Motor neuron (in vitro differentiated cells): ENCODE measurements around the gene ELP4. TPM values are rescaled to one million over a fixed set of nuclear protein-coding genes. Genes with fewer than 3 reads are reported as not detected.
"Not testable (repeated sequence)": the region's sequence is repeated elsewhere in the genome, so short reads cannot be mapped to it uniquely, and the experiment has no call there.

Experiments
- ATAC-seq, 8 experiments: fragments of 200-7000 bp; cut with Tn5 transposase; replicated peaks in 6 of 8; 2 replicates each; pipeline ENCODE4 v1.8.0; 2021; ENCODE audit warnings: mild to moderate bottlenecking in 8 of 8, moderate library complexity in 8 of 8
- H3K27ac ChIP-seq, 2 donors: fragments of 250-450 bp; sonication (Bioruptor Pico); 2 replicates each; pipeline ENCODE4 v1.9.0; 2021; ENCODE audit warnings: antibody characterized with exemption in 2 of 2, mild to moderate bottlenecking in 2 of 2, moderate library complexity in 1 of 2
- H3K4me1 ChIP-seq, 2 donors: fragments of 250-450 bp; sonication (Bioruptor Pico); replicated peaks in 1 of 2; 2 replicates each; pipeline ENCODE4 v1.6.1; 2021; ENCODE audit warnings: antibody characterized with exemption in 2 of 2, mild to moderate bottlenecking in 2 of 2, moderate library complexity in 1 of 2
- H3K4me3 ChIP-seq, 5 donors: fragments of 250-450 bp; sonication (Bioruptor Pico); 2 replicates each; pipeline ENCODE4 v1.9.0; 2021; ENCODE audit warnings: antibody characterized with exemption in 5 of 5, mild to moderate bottlenecking in 5 of 5, moderate library complexity in 4 of 5
- WGBS, 10 experiments: fragments of 450-650 bp; shearing (Covaris generic); methylation state at CpG; one replicate each; pipeline ENCODE4 v1.0.0; 2022; 5-methylcytosine and 5-hydroxymethylcytosine counted together
- in situ Hi-C, 9 experiments: fragments of 400-800 bp; cut with MboI; loops; one replicate each; pipeline ENCODE4 v1.15.0; 2021; ENCODE audit warnings: low sequenced_read_pairs in 9 of 9, low pct_unique_long_range_greater_than_20kb in 2 of 9; ENCODE audit not compliant: unreplicated experiment in 9 of 9
- total RNA-seq, 8 experiments: library from RNA; unstranded; fragments of 300-600 nt; gene quantifications; 2 replicates each; pipeline versions ENCODE4 v1.2.3 to v1.2.4, GENCODE V29; 2022

The ELP4 gene
- total RNA-seq, 8 experiments from 2014 or later: 12.1 to 45.9 (median 28.9) TPM

DNA sequence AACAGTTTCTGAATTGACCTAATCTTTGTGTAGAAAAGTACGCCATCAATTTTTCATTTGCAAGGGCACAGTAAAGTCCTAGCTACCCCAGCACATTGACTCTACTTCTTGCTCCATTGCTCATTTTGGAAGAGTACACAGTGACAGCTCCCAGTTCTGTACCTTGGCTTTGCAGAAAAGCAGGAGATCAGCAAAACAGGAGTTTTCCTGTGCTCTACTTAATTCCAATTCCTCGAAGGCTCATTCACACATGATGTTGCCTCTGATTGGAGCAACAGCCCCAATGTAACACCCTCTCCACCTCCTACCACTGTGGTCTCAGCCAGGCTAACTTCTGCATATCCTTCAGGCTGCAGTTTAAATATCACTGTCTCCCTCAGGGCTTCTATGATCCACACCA is 182.9 kb downstream of the ELP4 start:
- ATAC-seq: no peak
- in situ Hi-C loops: no loop called here
- no peak overlapping the region for H3K4me3 ChIP-seq
- no peak overlapping the region for H3K27ac ChIP-seq
- 80 to 100% (median 90%) methylated on average over 1 to 2 of the region's 2 CpGs; no CpG with 5 or more reads in 1 of the 10 experiments for WGBS, 10 experiments
- H3K4me1 ChIP-seq: no peaks in the 10 kb centered on the region

DNA sequence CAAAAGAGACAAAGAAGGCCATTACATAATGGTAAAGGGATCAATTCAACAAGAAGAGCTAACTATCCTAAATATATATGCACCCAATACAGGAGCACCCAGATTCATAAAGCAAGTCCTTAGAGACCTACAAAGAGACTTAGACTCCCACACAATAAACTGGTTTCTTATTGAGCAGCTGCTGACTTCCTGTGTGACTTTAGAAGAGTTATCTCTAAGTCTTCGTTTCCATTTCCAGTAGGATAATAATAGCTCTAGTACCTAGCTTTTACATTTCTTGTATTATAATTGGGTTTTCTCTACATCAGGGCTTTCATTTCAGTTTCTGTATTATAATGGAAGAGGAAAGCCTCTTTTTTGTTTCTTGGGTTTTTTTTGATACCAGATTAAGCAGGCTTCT is 187.5 kb downstream of the ELP4 start:
- 60 to 100% (median 88%) methylated on average over 1 of the region's 1 CpG; no CpG with 5 or more reads in 5 of the 10 experiments for WGBS, 10 experiments
- H3K4me1 ChIP-seq, H3K27ac ChIP-seq, H3K4me3 ChIP-seq, in situ Hi-C loops, ATAC-seq: not testable (repeated sequence)

DNA sequence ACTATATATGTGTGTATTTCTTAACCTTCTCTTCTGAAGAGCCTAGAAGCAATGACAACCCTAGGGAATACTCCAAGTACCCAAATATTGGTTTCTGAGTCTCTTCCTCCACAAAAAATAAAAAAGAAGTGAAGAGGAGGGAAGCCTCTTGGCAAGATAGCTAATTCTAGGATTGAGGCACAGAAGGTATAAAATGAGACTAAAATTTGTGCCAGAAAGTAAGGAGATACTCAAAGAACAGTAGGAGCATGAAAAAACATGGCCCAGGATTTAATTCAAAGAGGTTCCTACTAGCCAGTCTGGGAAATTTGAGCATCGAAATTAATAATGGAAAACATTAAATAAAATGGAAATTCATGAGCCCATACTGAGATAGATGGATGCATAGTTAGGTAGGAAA is 189.5 kb downstream of the ELP4 start:
- H3K27ac ChIP-seq: no peak overlapping the region
- in situ Hi-C loops: no loop called here
- WGBS, 10 experiments: 60 to 100% (median 88%) methylated on average over 1 of the region's 1 CpG
- no peak overlapping the region for H3K4me3 ChIP-seq
- no peak for ATAC-seq
- no peaks in the 10 kb centered on the region for H3K4me1 ChIP-seq

DNA sequence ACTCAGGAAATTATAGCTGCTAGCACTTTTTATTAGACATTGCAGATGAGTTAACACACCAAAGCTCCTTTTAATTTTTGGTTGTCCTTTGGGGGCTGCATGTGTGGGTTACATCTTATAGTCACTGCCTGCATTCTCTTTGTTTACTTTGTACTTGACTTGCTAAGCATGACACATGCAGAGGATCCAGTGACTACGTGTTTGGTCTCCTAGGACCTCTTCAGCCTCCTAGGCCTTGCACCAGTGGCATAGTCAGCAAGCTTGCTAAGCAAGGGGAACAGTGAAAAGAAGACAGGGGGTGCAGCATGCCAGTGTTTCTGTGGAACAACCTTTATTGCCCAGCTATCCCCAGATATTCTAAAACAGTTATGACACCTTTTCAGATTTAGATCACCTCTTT is 193.4 kb downstream of the ELP4 start:
- in situ Hi-C loops: no loop called here
- peak in 3 of 8 experiments; percentile 42 to 77 (median 50) for ATAC-seq

DNA sequence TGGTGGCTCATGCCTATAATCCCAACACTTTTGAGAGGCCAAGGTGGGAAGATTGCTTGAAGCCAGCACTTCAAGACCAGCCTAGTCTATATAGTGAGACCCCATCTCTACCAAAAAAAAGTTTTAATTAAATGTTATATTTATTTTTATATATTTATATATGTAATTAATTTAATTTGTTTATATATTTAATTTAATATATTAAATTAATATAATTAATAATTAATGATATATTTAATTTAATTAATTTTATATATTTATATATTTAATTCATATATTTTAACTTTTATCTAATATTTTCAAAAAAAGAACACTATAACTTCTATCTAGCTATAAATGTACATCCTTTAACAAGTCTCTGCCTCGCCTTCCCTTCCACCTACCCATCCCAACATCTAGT is 196.8 kb downstream of the ELP4 start:
- Histone ChIP-seq H3K4me3 (no peak overlapping the region), H3K27ac (no peak overlapping the region), H3K4me1 (no peaks in the 10 kb centered on the region)
- in situ Hi-C loops: no loop called here
- WGBS, 10 experiments: 91 to 100% (median 100%) methylated on average over 1 of the region's 1 CpG; no CpG with 5 or more reads in 1 of the 10 experiments
- no peak for ATAC-seq

More for the DNA sequence above, 193.4 kb downstream of the ELP4 start:
- no peaks in the 10 kb centered on the region for H3K4me1 ChIP-seq
- no peak overlapping the region for H3K4me3 ChIP-seq
- 17 to 67% (median 27%) methylated on average over 1 of the region's 1 CpG; no CpG with 5 or more reads in 4 of the 10 experiments for WGBS, 10 experiments
- H3K27ac ChIP-seq: no peak overlapping the region

DNA sequence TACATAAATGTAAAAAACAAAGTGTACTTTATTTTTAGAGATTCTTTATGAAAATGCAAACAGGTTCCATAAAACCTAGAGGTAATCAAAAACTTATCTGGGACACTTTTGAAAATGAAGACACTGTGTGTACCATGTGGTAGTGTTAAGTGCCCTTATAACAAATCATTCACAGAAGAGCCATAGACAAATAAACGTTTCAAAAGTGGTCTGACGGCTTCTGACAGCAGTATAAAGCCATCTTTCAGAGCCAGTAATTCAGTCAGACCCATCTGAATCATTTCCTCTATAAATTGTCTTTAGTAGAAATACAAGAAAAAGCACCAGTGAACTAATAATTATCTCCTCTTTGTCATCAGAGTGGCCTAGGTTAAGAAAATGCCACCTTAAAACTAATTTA is 201.6 kb downstream of the ELP4 start:
- WGBS, 10 experiments: 19 to 71% (median 58%) methylated on average over 1 to 2 of the region's 2 CpGs
- no peak for ATAC-seq
- Histone ChIP-seq H3K4me3 (no peak overlapping the region), H3K4me1 (no peaks in the 10 kb centered on the region), H3K27ac (no peak overlapping the region)
- in situ Hi-C loops: no loop called here

DNA sequence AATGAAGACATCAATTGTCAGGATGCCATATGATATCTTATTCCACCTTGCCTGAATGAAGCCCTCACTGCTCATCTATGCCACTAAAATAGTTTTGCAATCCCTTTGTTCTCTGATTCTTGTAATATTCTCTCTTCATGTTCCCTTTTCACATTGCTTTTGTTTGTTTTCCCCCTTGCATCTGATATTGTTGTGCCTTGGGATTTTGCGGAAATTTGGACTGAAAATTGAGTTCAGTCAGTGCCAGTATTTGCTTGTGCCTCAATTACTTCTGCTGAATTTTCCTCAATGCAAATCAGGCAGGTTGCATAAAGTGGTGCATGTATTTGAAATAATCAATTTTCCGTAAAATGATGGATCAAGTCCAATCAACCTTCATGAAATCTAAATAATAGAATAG is 203.3 kb downstream of the ELP4 start:
- in situ Hi-C loops: no loop called here
- Histone ChIP-seq H3K4me1 (no peaks in the 10 kb centered on the region), H3K4me3 (no peak overlapping the region), H3K27ac (no peak overlapping the region)
- ATAC-seq: no peak
- WGBS, 10 experiments: 75 to 100% (median 100%) methylated on average over 1 to 2 of the region's 2 CpGs; no CpG with 5 or more reads in 1 of the 10 experiments

DNA sequence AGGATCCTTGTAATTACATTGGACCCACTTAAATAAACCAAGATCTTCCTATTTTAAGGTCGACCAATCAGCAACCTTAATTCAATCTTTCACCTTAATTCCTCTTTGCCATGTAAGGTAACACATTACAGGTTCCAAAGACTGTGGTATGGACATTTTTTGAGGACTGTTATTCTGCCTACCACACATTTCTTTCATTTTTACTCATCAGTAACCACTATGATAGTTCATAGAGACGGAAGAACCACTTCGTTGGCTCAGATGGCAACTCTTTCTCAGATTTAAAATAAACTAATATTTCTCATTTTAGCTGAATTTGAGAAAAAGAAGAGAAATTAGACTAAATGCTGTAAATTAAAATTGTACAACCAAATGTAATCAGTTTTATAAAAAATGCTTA is 205.3 kb downstream of the ELP4 start:
- Histone ChIP-seq H3K4me1 (no peaks in the 10 kb centered on the region), H3K4me3 (no peak overlapping the region), H3K27ac (no peak overlapping the region)
- 40 to 100% (median 95%) methylated on average over 1 to 3 of the region's 3 CpGs for WGBS, 10 experiments
- in situ Hi-C loops: no loop called here
- ATAC-seq: no peak

DNA sequence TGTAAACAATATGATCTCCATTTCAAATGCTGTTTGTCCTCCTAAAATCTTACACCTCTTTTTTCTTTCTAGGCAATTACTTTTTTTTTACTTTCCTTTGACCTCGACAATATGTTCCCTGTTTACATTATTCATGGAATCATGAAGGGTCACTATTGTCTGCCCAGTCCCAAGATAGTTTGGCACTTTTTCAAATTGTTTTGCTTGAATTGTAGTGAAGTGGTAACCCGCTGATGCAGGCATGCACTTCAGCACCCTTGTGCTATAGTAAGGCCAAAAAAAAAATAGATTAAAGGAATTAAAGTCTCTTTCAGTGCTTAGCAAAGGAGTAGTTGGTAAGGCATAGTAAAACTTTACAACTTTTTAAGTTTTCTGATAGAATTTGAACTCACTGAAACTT is 210.7 kb downstream of the ELP4 start:
- no peak overlapping the region for H3K27ac ChIP-seq
- peaks cover 0 to 4% of the 10 kb centered on the region in 2 donors for H3K4me1 ChIP-seq
- ATAC-seq: peak in 2 of 8 experiments; percentile 32 to 76
- 0 to 64% (median 29%) methylated on average over 1 to 2 of the region's 2 CpGs; no CpG with 5 or more reads in 2 of the 10 experiments for WGBS, 10 experiments
- no peak overlapping the region for H3K4me3 ChIP-seq
- in situ Hi-C loops: no loop called here

DNA sequence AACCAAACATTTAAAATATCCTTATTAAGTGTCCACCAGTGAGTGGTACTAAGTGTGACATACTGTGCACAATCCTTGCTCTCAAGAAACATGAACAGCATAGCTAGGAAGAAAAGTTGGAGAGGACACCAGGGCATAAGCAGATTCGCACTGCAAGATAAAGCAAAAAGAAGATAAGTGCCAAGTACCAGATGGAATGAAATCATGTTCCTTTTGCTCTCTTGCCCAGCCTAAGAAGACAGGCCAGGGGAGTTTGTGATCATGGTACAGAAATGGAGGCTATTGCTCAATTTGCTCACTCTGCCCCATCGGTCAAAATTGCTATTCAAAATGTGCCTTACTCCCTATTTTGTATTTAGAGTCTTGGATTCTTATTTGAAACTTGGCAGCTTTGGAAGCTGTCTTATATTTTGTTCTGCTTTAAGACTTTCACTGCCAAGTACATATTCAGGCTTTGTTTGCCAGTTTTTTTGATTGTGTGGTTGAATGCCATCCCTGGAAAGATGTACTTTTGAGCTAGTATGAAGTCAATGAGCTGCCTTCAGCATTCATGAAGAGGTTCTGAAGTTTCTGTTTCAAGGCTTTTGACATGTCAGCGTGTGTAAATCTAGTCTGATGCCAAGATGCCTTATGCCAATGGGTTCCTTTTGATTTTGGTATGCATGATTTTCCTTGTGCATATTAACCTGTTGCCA is 211.3 kb downstream of the ELP4 start:
- ATAC-seq: peak in 1 of 8 experiments; percentile 9
- H3K4me1 ChIP-seq: peaks cover 0 to 4% of the 10 kb centered on the region in 2 donors
- H3K27ac ChIP-seq: no peak overlapping the region
- in situ Hi-C loops: no loop called here
- no peak overlapping the region for H3K4me3 ChIP-seq
- WGBS, 10 experiments: 9 to 100% (median 79%) methylated on average over 2 to 3 of the region's 3 CpGs; no CpG with 5 or more reads in 1 of the 10 experiments

DNA sequence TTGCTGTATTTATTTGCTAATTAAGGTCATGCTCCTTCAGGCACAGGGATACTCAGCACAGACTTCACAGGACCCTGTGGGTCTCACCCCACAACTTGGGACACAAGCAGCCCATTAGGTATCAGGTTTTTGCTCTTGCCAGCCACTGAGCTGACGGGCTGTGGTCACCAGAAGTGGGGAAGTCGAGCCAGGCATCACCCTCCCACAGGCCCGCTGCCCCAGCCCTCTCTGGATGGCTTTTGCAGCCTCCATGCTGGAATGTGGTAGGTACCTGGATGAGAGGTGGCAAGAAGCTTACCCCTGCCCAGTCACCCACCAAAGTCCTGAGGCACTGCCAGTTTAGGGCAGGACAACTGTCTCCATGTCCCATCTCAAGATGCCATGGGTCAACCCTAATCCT is 213.2 kb downstream of the ELP4 start:
- in situ Hi-C loops: no loop called here
- 80 to 100% (median 100%) methylated on average over 1 of the region's 3 CpGs; no CpG with 5 or more reads in 6 of the 10 experiments for WGBS, 10 experiments
- no peak for ATAC-seq
- H3K27ac ChIP-seq: no peak overlapping the region
- H3K4me1 ChIP-seq: peaks cover 0 to 4% of the 10 kb centered on the region in 2 donors
- H3K4me3 ChIP-seq: no peak overlapping the region

DNA sequence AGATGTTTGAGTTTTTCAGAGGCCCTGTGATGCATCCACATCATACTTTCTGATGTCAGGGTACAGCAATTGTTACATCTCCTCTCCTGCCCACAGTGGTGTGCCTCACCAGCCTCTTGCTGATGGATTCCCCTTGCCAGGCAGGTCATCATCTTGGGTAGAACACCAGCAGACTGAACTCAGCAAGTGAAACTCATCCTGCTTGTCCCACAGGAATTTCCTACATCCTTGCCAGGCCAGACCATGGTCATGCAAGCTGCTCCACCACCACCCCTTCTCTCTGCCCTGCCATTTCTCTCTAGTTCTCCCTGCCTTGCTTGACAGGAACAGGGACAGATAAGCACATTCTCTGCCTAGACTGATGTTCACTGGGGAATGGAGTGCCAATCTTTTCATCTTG is 215.6 kb downstream of the ELP4 start:
- in situ Hi-C loops: loop anchor here in 1 of 9 experiments (25.0 kb wide), 1 partner anchor 88 kb away; no protein-coding TSS in a partner anchor
- no peak for ATAC-seq

DNA sequence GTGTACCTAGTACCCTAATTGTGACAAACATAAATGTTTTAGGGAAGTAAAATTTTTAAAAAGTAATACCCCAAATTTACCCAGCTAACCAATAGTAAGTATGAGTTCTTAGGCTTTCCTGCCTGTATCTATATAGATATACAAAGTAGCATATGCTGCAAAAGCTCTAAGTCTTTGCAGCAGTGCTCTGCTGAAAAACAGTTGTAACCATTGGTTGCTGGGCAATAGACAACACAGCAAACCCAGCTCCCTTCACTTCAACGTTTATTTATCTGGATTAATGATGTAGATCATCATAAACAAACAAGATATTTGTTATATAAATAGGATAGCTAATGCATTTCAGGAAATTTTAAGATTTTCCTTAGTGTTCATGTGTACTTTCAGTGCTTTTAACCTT is 218.9 kb downstream of the ELP4 start:
- Histone ChIP-seq H3K4me3 (no peak overlapping the region), H3K27ac (no peak overlapping the region), H3K4me1 (no peaks in the 10 kb centered on the region)
- in situ Hi-C loops: loop anchor here in 1 of 9 experiments (25.0 kb wide), 1 partner anchor 91 kb away; no protein-coding TSS in a partner anchor
- ATAC-seq: peak in 1 of 8 experiments; percentile 52
- WGBS, 10 experiments: 0 to 67% (median 32%) methylated on average over 1 of the region's 1 CpG; no CpG with 5 or more reads in 2 of the 10 experiments

More for the DNA sequence above, 215.6 kb downstream of the ELP4 start:
- H3K4me3 ChIP-seq: no peak overlapping the region
- peaks cover 0 to 2% of the 10 kb centered on the region in 2 donors for H3K4me1 ChIP-seq
- no peak overlapping the region for H3K27ac ChIP-seq

DNA sequence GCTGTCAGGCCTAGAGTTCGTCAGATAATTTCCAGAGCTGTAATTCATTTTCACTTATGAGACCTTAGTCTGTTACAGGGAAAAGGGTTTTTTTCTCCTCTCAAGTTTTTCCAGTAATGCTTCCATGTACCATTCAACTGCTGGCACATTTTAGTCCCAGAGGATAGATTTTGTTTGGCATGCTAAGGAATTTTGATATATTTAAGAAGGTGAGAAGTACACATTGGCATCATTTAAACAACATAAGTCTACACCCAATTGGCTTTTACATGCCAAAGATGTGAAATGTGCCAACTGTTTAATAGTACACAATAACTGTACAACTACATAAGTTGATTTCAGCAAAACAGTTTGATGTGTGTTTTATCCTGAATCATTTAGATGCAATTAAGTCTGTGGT is 230.6 kb downstream of the ELP4 start:
- 22 to 100% (median 83%) methylated on average over 1 of the region's 1 CpG; no CpG with 5 or more reads in 2 of the 10 experiments for WGBS, 10 experiments
- no peak for ATAC-seq
- Histone ChIP-seq H3K4me1 (no peaks in the 10 kb centered on the region), H3K27ac (no peak overlapping the region), H3K4me3 (no peak overlapping the region)
- in situ Hi-C loops: loop anchor here in 1 of 9 experiments (25.0 kb wide), 1 partner anchor 103 kb away; no protein-coding TSS in a partner anchor
